ENCODE measurements around the gene TANC1.

- no peak for TF ChIP-seq CTCF (IDR thresholded peaks at IDR 0.05)
- TF ChIP-seq POLR2AphosphoS5 (IDR thresholded peaks at IDR 0.05; ENCODE audit: insufficient read depth in 1 of 2, low read depth in 1 of 2) = no peak
Measured at GRCh38 chr2:158955842-158956365, 12.5 kb upstream of the TANC1 start.

All from vagina (tissue), 2 donors.